Activated effector memory CD4-positive, alpha-beta T cell treated with anti-CD3 and anti-CD28 coated beads, Interleukin-2, amount 50 U/mL, for 16 hours (primary cell): ENCODE data around the gene CACNA1C.

Source experiments
- DNase-seq: peaks from one replicate; pipeline ENCODE4 v3.0.0-alpha.2; 2020

The CACNA1C gene

DNA sequence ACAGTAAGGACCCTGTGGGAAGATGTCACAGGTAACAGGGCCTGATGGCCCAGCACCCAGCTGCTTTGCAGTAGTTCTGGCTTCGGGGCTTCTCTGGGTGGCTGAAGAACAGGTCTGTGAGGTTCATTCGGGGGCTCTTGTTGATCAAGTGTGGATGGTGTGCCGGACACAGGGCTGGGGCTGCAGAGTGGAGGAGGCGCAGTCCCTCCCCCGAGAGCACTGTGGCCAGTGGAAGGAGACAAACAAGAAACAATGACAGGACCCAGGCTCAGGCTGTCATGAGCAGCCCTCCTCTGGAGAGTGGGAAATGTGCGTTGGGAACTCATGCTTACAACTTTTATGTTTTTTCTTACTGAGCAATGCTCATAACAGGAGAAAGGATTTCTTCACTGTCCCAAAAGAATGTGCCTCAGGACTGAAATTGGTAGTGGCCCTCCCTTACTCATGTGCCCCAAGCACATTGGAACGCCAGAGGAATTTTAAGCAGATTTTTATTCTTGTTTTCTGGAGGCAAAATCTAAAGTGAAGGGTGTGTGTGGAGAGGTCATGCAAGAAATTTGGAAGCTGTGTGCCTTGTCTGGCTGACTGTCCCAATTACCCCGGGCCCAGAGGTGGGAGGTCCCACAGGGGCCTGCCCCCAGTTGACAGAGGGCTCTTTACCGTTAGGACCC lies 233.8 kb downstream of the CACNA1C start:
- DNase-seq, result no peak

DNA sequence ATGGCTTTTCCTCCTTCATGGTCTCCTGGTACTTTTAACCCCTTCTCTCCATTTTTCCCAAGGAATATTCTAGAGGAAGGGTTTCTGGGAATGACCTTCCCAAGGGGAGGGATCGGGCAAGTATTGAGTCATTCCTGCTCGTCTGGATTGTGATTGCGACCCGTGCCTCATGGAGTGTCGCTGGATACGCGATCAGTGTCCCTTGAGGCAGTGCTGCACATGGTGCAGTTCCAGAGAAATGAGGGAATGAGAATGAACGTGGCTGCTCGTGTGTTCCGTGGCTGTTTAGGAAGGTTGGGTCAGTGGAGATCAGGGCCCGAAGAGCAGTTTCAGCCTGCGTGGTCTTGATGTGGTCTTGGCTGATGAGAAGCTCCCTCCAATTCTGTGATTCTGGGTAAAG lies 234.4 kb downstream of the CACNA1C start:
- no peak for DNase-seq

DNA sequence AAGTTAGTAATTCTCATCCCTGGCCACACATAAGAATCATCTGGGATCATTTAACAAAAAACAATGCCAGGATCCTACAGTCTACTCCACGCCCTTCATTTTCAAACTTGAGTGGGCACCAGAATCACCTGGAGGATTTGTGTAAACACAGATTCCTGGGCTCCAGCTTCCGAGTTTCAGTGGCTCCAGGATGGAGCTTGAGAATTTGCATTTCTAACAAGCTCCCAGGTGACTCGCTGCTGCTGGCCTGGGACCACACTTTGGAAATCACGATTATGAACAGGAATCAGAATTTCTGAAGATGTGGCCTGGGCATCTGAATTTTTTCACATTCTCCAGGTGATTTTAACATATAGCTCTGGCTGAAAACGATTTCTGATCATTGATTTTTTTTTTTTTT lies 234.8 kb downstream of the CACNA1C start:
- DNase-seq, result no peak

DNA sequence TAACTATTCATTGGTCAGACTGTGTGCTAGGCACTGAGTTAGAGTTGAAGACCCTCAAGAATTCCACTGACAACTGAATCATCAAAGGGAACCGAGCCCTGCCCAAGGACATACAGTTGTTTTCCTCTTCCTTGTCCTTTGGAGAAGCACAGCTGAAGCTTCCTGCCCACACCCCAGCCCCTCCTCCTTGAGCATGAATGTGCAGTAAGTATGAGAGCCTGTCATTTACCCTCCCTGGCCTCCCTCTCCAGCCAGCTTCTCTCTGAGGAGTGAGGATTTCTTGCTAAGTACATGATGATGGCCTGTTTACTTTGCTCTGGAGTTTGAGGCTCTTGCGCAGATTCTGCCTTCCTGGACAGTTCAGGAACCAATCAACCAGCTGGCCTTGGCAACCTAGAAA lies 235.2 kb downstream of the CACNA1C start:
- DNase-seq, result no peak

DNA sequence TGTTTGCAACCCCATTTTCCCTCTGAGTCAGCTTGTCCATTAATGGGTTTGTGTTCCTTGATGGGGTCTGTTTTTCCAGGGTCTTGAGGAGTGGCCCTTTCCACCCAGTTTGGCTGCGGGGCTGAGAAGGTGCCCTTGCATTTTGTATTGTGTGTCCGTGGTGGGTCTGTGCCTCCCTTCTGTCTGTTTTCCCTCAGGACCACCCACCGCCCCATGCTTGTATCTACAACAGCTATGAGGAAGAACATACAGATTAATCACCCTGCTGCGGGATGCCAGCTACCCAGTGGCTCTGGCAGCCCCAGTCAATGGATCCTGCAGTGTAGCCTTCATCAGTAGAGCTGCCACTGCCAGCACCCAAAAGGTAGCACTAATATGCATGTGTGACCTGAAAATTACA lies 235.7 kb downstream of the CACNA1C start:
- peak; percentile 28 for DNase-seq

DNA sequence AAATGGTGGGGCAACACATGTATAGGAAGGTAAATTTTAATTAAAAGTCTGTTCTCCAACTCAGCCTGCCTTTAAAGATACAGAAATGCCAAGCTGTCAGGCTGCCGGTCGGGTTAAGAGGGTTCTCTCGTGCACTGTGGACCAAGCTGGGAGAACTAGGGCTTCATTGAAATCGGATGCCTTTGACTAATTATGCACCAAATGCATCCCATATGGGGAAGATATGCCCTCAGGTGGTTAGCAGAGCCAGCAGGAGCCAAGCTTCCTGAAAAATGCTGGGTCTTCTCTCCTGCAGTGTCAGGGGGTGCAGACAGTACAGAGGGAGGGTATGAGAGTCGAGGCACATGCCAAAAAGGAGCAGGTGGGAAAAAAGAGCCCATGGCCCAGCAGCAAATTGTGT lies 236.1 kb downstream of the CACNA1C start:
- no peak for DNase-seq

DNA sequence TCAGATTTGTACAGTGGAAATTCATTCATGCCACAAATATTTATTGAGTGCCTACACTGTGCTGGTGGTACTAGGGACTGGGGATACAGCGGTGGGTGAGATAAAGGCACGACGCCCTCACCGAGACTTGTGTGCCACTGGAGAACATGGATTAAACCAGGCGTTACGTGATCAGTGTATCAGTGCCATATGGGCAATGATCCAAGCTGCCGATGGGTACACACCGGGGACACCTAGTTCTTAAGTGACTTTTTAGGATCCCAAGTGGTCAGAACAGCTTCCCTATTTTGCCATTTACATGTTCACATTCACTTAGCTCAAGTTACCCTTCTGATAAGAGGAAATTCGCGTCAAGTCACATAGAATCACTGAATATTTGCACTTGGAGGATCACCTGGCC lies 236.7 kb downstream of the CACNA1C start:
- DNase-seq, result no peak

DNA sequence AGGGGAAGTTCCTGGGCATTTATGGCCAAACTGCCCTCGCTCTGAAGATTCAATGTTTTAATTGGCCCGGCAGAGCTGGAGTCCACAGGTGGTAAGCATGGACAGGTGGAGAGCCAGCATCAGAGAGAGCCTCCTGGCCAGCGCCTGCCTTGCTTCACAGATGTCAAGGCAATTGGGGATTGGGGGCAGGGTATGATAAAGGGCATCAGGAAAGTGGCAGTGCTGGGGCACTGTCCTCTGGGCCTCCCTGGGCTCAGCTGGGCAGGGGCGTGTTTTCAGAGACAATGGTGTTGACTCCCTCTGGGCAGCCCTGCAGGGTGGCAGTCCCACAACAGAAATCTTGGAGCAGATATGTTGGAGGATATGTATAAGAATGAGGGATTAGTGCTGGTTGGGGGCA lies 237.3 kb downstream of the CACNA1C start:
- DNase-seq, result no peak

DNA sequence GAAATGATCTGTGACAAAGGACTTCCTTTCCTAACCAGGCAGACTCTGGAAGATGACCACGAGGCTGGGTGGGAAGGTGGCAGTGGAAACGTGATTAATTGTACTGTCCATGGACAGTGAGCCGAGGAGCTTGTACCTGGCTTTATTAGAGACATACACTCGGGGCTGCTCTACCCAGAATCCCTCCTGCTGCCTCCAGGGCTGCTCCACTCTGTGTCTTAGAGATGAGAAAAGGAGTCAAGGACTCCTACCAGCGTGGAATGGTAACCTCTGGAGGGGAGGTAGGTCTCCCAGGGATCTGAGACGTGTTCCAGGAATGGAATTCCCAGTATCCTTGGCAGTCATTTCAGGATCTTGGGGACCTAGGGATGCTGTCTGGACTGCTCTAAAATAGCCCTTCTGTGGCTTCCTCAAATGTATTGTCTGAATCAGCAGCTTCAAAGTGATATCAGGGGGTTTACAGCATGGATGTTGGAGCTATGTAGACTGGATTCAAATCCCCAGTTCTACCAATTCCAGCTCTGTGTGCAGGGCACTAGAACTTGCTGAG lies 237.8 kb downstream of the CACNA1C start:
- DNase-seq, result no peak

DNA sequence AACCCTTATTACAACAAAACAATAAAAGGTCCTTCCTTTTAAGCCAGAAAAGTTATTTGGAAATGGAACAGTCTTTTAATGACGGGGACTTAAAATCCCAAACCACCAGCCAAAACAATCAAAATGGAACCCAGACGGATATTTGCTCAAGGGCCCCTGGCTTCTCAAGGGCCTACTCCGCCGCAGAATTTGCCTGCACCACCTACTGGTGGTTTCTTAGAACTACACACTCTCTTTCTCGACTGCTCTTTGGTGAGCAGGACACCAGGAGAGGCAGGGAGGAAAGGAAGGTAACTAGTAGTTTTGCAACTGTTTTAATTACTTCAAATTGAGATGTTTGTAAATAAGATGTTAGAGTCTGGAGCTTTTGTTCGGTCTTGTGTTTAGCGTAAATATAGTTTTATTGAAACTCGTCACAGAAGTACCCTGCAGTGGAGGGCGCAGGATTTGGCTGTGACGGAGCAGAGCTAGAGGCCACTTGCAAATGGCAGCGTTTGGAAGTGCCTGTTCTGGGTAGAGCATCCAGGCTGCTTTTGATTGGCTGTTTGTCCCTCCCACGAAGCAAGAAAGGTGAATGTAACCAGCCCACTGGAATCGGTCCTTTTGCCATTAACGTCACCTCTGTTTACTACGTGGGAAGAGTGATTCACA lies 238.5 kb downstream of the CACNA1C start:
- DNase-seq, result peak; percentile 66

DNA sequence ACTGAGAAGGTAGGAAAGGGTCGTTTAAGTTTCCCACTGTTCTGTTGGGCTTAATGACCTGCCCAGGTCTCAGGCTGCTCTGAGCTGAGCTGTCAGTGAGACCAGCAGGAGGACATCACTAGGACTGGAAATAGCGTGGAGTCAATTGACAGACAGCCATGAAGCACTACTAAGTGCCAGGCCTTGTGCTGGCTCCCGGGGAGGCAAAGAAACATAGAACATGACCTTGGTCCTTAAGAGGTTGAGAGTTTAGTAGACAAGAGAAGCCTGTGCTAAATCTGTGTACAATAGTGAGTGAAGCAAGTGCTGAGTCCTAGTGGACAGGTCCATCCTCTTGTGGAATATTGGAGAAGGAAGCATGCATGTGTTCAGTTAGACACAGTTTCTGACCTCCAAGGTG lies 239.2 kb downstream of the CACNA1C start:
- no peak for DNase-seq

DNA sequence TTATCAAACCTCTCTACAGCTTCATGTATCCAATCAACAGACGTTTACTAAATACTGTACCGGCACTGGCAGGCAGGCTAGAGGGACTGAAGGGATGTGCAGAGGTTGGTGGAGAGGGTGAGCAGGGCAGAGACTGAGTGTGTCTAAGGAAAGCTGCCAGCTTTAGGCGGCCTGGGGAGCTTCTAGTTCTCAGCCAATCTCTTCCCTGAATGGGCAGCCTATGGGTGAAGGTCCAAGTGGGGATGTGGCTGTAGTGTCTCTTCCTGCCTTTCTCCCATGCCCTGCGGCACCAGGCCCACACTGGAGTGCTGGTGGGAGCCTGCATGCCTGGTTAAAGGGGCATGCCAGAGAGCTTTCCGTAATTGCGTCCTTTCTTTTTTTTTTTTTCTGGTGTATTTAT lies 239.8 kb downstream of the CACNA1C start:
- DNase-seq, result no peak

DNA sequence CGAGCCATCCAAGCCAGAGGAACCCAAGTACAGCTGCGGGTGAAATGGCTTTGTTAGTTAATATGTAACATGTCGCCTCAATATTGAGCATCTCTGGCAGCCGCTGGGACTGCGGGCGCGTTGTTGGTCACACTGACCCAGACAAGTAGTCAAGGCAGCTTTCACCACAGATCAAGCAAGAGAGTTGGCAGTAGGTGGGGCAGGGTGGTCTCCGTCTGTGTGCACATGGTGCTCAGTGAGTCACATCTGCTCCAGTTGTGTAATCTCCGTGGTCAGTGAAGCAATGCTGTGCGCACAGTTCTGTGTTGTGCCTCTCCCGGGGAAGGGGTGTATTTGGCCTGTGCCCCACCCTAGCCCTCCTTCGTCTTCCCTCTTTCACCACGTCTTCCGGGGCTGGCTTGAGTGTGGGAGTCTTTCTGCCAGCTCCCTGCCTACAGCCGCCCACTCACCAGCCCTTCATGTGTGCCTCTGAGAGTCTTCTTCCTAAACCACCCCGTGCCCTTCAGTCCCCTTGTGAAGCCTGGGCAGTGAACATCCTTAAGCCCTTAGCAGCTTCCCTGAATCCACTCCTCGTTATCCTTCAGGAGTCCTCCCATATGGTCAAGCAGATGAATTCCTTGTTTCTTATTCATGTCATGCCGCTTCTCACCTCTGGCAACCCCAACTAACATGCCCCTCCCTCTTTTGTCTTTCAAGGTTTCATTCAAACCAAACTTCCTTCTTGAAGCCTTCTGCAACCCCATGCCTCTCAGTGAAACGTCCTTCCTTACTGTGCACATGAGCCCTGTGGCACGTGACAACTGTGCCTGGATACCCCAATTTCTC lies 242.1 kb downstream of the CACNA1C start:
- DNase-seq, result peak; percentile 48

DNA sequence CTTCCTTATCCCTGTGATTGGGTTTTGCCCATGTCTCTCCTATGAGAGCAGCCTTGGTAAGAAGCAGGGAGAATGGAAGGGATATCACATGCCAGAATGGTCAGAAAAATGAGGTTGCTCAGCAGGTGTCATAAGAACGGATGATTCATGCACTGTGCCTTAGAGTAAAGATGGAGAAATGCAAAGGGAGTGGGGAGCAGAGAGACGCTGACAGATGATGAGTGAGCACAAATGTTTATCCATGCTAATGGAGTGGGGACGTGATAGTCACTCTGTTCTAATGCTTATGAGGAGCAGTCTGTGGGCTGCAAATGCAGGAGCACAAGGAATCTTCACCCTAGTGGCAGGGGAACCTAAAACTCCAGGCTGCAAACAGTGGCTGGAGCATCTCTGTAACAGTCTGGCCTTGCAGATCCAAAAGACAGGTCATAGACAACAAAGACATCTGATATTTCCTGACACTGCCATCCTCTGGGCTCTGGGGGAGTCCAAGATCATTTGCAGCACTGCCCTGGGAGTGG lies 243.2 kb downstream of the CACNA1C start:
- DNase-seq, result no peak

DNA sequence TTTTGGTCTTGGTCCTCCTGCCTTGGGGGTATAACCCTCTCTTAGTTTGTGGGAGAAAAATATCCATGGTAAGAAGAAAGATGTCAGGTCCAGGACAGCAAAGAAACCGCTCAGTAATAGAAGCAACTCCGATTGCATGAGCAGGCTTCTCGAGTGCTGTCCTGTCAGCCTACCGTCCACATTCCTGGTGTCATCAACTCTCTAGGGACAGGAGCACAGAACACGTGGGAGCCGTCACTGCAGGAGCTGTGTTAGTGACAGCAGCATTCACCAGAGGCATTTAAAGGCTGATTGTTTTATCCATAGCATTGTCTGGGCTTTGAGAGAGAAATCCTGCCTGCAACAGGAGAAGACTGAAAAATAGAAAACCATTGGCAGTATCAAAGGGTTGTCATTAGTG lies 244.2 kb downstream of the CACNA1C start:
- peak; percentile 24 for DNase-seq

DNA sequence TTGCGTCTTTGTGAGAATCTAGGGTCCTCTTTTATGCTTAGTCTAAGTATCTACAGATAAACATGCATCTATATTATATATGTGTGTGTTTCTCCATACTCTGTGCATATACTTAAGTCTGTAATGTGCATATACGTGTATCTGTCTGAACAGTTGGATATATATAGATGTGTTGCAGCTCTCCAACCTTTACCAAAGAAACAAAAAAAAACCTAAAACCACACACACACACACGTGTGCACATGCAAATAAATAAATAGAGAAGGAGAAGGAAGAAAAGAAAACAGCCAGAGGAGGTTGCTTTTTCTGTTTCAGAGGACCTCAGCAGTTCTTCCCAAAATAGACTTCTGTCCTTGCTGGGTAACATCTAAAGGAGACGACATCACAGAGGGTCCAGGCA lies 244.9 kb downstream of the CACNA1C start:
- no peak for DNase-seq

DNA sequence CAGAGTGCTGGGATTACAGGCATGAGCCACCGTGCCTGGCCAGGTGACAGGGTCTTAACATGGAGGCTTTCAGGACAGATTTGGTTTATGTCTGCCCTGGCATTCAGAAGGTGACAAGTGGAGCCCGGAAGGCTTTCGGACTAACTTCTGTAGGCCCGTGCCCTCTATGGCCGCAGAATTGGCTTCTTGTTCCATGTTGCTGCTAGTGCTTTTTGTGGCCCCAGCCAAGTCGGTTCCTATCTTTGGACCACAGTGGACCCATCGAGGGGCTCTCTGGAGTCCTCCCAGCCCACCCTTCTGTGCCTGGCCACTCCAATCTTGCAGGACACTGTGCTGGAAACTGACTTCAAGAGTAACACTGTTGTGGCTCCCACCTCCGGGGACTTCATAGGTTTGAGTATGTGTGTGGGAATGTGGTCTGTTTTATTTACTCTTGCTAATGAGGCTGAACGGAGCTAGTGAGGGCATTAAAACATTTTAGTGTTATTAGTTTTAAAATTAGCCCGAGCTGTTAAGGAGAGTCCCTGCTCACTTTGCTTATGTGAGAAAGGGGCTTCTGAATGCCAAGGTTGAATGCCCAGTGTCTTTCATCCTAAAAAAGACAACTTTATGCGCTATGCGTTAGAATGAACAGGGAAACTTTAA lies 245.9 kb downstream of the CACNA1C start:
- DNase-seq, result peak; percentile 56

DNA sequence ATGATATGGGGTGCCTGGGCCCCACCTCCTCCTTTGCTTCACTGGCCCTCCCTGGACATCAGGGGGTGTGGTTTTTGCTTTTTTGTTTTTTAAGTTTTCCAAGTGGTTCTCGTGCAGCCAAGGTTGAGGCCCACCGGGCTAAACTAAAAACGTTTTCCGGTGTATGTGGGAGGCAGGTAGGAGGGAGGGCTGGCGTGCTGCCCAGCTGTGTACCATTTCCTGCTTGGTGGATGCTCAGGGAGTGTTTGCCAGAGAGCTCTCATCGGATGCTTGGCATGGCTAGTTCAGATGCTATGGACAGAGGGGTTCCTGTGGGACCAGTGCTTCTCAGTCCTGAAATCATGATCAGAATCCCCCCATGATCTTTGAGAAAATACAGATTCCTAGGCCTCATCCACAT lies 246.4 kb downstream of the CACNA1C start:
- DNase-seq, result peak; percentile 24

DNA sequence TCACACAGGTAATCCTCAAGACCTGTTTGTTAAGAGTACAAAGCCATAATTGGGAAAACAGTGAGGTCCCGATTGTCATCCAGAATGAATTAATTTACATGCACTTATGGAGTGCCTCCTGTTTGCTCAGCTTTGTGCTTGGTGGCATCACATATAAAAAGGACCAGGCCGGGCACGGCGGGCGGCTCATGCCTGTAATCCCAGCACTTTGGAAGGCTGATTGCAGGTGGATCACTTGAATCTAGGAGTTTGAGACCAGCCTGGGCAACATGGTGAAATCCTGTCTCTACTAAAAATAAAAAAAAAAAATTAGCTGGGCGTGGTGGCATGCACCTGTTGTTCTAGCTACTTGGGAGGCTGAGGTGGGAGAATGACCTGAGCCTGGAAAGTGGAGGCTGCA lies 247.4 kb downstream of the CACNA1C start:
- DNase-seq, result no peak

DNA sequence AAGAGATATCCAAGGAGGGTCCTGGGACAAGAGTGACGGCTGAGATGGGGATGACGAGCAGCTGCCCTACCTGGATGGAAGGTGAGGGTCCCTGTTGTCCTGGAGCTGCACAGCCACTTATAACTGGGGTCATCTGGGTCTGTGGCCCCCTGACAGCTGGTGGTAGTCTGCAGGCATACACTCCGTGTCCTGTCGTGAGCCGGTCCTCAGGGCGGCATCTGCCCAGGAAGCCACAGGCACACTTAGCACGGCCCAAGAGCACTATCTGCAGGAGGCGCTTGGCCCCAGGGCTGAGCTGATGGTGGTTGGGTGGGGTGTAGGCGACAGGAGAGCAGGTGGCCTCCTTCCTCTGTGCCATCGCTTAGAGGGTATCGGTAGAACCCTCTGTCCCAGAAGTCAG lies 248.1 kb downstream of the CACNA1C start:
- DNase-seq, result peak; percentile 50

DNA sequence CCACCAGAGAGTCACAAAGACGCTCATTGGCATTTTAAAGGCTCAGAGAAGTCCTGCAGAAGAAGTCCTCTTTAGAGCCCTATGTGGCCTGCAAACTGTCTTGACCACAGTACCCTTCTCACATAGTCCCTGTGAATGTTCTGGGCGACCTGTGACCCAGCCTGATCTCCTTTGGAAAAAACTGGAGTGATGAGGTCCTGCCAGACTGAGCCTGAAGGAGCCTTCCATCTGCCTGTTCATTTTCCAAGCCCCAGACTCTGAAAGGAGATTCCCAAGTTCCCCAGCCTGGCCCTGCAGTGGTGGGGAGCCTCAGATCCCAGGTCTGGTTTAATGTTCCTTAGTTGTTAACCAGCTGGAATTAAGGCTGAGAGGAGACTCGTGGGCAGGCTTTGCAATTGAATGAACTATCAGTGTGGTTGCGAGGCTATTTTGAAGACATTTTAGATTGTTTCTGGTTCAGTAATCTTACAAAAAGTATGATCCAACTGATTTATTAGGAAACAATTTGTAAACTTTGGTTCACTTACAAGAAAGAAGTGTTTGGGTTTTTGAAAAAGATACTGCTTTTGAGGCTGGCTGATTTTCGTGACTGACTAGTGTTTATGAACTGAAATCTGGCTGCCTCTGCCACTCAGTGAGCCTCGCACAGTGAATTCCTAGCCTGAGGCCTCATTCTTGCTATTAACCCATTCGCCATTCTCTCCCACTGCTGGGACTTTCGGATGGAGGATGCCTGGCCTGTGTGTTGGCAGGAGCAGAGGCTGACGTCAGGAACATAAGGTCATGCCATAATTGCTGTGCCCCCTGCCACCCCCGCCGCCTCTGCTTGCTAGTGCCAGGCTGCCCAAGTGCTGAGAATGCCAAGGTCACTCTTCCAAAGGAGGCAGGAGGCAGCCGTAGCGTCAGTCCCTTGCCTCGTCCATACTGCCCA lies 249.0 kb downstream of the CACNA1C start:
- peak; percentile 16 for DNase-seq
